Measurements from ENCODE around the gene ZMYM3.
A peak's percentile ranks its signal among the peaks of the same experiment; 100 is the strongest.
"Not testable (repeated sequence)": the region's sequence is repeated elsewhere in the genome, so short reads cannot be mapped to it uniquely, and the experiment has no call there.

Gene ZMYM3

DNA sequence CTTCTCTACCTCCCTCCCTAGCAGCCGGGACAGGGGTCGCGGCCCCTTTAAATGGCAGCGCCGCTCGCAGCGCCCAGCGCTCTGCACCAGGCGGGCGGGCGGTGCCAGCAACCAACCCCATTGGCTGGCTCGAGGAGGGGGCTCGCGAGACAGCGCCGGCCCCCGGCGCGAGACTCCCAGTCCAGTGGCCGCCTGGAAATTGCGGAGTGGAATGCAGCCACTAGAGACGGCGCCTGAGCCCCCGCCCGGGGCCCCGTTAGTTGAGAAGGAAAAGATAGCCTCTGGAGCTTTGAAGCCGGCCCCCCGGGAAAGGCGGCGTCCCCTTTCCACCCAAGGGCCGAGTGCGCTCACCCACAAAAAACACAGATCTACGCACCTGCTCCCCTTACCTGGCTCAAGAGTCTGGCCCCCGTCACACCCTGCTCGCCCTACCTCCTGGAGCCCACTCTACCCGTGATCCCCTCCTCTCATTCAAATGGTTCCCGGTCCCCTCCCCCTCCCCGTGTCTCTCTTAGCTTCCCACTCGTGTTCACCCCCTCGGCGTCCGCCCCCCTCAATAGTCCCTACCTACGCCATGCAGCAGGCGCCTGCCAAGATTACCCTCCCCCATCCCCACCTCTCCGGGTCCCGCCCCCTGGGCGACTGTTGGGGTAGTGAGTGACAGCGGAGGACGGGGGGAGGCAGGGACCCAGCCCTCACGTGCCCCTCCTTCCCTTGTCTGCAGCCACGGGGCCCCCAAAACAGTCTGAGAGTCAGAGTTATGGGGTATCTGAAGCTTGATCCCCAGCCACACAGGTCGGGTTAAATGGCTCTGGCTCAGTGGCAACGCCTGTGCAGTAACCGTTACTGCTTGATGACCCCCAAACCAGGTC, at the start of gene ZMYM3:
Gene ZMYM3, minus strand, starts transcription at position 49 of the 872 bp plus-strand sequence. CDS start 885 bp downstream, outside the sequence.
- DNase-seq: peak; percentile 74

DNA sequence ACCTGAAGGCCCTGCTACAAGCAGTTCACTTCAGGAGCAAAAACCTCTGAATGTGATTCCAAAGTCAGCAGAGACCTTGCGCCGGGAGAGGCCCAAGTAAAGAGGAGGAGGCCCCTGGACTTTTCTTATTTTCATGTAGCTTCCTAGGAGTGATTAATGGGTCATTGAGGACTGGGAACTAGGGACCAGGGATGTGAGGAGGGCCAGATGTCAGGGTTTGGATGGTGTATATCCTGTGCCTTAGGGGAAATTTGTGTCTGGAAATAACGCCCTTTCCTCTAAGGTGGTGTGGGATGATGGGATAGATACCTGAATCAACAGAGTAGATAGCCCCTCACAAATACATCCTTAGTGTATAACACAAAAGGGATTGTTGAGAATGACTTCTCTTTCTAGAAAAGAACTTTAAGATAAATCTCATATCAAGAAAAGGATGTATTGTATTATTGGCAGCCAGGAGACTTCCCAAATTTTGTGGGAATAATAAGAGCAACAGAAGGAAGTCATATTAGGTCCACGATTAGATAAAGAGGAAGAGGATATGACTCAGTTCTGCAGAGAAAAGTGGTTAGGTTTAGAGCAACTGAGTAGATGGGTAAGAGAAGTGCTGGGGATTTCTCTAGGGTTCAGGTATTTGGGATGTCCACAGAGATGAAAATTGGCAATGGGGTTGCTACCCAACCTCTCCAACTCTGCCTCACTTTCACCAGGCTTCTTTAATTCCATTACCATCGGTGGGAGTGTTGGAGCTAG, 48.7 kb upstream of the ZMYM3 start:
- DNase-seq: no peak

DNA sequence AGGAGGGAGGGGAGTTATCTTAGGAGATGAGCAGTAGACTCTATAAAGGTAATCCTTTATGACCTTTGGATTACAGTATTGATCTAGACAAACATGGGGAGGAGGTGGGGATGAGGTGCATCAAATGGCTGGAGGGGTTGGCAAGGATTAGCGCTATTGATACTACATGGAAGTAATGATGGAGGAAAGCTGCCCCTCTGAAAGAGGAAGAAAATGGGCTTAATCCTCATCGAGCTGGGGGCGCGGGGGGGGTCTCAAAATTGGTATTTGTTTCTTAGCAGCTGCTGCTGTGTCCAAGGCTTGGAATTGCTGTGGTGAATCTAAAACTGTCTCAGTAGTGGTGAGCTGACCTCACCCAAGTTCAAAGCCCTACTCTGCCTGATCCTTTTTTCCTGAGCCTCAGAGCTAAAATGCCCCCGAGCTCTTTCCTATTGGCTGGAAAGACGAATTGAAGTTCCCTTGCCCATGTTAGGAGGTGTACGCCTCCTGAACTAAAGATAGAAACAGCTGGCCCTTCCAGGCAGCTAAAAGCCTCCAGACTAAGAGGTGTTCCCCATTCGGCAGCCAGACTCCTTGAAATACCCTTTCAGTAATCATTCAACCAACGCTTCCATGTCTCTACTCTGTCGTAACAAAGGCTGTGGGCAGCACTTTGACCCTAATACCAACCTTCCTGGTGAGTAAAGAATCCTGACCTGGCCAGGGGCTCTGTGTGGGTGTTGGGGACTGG, 47.4 kb upstream of the ZMYM3 start, which contains the start of gene ITGB1BP2:
Gene ITGB1BP2, plus strand, starts transcription at position 556 of the 730 bp plus-strand sequence. Its CDS starts 57 bp downstream, at position 613.
- no peak for DNase-seq

DNA sequence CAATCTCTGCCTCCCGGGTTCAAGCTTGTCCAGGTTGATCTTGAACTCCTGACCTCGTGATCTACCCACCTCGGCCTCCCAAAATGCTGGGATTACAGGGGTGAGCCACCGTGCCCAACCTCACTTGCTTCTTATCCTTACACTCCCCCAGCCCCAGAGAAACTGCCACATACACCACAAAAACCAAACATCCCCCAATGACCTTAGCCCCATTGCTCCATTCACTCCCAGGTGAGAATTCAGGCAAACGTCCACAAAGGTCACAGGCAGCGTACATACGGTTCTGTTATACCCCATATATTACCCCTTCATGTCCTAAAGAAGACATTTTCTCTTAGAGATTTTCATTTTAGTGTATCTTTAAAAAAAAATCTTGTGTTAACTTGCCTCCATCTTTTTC, 46.6 kb upstream of the ZMYM3 start:
- not testable (repeated sequence) for DNase-seq

DNA sequence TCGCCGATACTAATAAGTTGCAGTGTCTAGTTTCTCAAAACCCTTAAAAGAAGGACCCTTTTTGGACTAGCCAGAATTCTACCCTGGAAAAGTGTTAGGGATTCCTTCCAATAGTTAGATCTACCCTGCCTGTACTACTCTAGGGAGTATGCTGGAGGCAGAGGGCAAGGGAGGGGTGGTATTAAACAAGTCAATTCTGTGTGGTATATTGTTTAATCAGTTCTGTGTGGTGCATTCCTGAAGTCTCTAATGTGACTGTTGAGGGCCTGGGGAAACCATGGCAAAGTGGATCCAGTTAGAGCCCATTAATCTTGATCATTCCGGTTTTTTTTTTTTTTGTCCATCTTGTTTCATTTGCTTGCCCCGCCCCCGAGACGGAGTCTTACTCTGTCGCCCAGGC, 46.1 kb upstream of the ZMYM3 start:
- not testable (repeated sequence) for DNase-seq

DNA sequence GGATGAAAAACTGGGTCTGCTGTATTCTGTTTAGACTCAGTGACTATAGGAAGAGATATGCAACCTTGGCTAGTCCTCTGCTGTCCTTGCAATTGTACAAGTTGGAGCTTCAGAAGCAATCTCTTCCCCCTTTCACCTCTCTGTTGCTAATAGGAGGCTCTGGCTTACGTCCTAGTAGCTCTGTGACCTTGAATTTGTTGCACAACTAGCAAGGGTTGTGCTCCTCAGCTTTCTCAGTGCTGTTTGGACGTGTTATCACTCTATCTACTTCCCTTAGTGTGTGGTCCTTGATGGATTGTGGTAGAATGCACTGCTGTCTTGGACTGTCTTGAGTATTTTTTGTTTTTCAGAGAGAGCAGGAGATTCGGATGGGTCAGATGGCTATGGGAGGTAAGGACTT, 44.2 kb upstream of the ZMYM3 start:
- no peak for DNase-seq

DNA sequence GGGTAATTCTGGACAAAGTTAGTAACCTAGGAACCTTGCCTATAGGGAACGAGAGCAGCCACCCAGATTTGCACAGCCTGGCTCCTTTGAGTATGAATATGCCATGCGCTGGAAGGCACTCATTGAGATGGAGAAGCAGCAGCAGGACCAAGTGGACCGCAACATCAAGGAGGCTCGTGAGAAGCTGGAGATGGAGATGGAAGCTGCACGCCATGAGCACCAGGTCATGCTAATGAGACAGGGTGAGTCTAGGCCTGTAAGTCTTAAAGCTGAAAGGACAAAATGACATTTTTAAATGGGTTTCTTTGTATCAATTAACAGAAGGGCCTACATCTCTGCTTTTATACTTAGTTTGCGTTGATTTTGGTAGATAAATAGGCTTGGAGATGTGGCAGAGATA, 42.9 kb upstream of the ZMYM3 start:
- DNase-seq: no peak

- no peak for DNase-seq
Observed at GRCh38 chrX:71292669-71293365, 38.9 kb upstream of the ZMYM3 start.

DNA sequence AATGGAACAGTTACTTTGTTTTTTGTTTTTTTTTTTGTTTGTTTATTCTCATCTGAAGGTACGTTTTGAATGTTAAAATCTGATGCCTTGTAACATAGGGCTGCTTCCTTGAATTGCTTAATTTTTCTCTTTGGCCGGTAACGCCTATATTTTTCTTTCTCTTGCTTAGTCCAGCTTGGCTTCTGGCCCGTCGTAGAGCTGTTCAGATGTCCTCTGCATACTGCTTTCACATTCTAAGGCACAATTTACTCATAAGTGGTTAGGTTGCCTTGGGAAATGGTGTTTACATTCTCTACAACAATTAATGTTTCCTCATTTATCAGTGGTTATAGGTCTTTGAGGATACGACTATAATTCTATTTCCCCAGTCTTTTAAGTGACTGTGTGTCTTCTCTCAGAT, 37.4 kb upstream of the ZMYM3 start:
- DNase-seq: no peak

GRCh38 chrX:71285929-71286328, 32.0 kb upstream of the ZMYM3 start:
- DNase-seq: no peak

DNA sequence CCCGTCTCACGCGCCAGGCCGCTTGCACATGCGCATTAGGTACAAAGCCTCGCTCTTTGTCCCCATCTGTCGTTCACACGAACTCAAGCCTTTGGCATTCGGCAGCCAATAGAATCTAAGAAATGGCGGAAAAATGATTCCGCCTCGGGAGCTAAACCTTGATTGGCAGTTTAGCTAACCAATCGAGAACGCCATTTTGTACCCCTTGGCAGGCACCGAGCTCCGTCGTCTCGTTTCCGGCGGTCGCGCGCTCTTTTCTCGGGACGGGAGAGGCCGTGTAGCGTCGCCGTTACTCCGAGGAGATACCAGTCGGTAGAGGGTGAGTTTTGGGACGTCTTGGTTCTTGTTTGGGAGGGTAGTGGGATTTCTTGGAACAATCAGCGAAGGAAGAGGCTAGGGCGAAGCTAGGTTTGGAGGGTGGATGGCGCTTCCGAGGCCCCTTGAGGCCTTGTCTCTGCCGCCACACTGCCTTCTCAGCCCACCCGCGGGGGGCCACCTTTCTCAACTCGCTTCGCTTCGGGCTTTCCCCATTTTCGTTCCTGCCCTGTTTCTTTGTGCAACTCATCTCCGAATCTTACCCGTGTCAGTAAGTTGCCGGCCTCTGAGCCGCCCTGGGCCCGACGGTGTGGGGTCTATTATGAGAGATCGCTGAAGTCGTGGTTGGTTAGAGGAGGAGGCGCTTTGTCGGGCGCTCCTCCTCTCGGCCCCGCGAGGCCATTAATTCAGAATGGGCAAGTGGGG, 29.6 kb upstream of the ZMYM3 start, which contains the start of gene NONO:
Gene NONO, plus strand, starts transcription at position 233 of the 741 bp plus-strand sequence. CDS start 7,003 bp downstream, outside the sequence.
- DNase-seq: peak; percentile 89

- peak; percentile 66 for DNase-seq
Observed at GRCh38 chrX:71282514-71283402, 28.8 kb upstream of the ZMYM3 start.

GRCh38 chrX:71281300-71281699, 27.4 kb upstream of the ZMYM3 start:
- not testable (repeated sequence) for DNase-seq

DNA sequence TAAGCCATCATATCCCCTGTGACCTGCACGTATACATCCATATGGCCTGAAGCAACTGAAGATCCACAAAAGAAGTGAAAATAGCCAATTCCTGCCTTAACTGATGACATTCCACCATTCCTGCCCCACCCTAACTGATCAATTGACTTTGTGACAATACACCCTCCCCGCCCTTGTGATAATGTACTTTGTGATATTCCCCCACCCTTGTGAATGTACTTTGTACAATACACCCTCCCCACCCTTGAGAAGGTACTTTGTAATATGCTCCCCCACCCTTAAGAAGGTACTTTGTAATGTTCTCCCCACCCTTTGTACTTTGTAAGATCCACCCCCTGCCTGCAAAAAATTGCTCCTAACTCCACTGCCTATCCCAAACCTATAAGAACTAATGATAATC, 18.4 kb upstream of the ZMYM3 start:
- DNase-seq: not testable (repeated sequence)

GRCh38 chrX:71269801-71270395, 16.0 kb upstream of the ZMYM3 start:
- no peak for DNase-seq

DNA sequence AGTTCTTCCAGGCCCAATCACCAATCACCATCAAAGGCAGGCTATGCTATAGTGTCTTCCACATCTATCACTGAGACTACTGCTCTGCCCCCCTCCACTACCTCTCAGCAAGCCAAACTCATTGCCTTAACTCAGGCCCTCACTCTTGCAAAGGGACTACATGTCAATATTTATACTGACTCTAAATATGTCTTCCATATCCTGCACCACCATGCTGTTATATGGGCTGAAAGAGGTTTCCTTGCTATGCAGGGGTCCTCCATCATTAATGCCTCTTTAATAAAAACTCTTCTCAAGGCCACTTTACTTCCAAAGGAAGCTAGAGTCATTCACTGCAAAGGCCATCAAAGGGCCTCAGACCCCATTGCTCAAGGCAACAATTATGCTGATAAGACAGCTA, 14.7 kb upstream of the ZMYM3 start:
- not testable (repeated sequence) for DNase-seq

DNA sequence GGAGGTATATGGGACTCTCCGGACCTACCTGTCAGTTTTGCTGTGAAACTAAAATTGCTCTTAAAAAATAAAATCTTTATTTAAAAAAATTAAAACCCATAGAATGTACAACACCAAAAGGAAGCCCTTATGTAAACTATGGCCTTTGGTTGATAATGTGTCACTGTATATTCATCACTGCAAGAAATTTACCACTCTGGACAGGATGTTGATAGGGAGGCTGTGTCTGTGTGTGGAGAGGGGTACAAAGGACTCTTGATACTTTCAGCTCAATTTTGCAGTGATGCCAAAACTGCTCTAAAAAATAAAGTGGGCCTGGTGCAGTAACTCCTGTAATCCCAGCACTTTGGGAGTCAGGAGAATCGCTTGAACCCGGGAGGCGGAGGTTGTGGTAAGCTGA, 2.9 kb upstream of the ZMYM3 start:
- DNase-seq: no peak

- no peak for DNase-seq
Observed at GRCh38 chrX:71256051-71256450, 2.1 kb upstream of the ZMYM3 start.

- DNase-seq: peak; percentile 29
Observed at GRCh38 chrX:71253253-71254091, 468 bp downstream of the ZMYM3 start.

Measured in stimulated activated CD4-positive, alpha-beta T cell treated with anti-CD3 and anti-CD28 coated beads, Interleukin-4, amount 100 ng/mL, for 24 hours (primary cell).